H1 (cell line): ENCODE data around the gene CDC42SE2. TPM values are rescaled to one million over a fixed set of nuclear protein-coding genes. Genes with fewer than 3 reads are reported as not detected.

ENCODE experiments used
- CTCF ChIA-PET: fragments of 300-600 bp; sonication (Branson Sonifier 250); formaldehyde crosslinking; loops from one replicate; lab custom pipeline; 2021; ENCODE audit not compliant: partially characterized antibody; lab: Charles Lee
- POLR2A ChIA-PET: fragments of 300-600 bp; sonication (Branson Sonifier 250); formaldehyde crosslinking; loops from one replicate; lab custom pipeline; 2021; ENCODE audit warnings: inconsistent platforms; ENCODE audit not compliant: partially characterized antibody; lab: Charles Lee
- DNase-seq, 2 experiments: peaks; one replicate each; pipeline versions ENCODE4 v3.0.0 to v3.0.0-alpha.2; 2010 to 2022; ENCODE audit warnings: low spot score in 2 of 2, low read depth in 1 of 2, mixed read lengths in 1 of 2
- FAIRE-seq: peaks from 2 replicates; lab custom pipeline; 2011; peaks lifted over from hg19 to GRCh38; lab: Jason Lieb, UNC
- H2AFZ ChIP-seq: 2 replicates; pipeline ENCODE4 v1.8.1; 2012; ENCODE audit warnings: low read length, inconsistent platforms
- H2AK5ac ChIP-seq: 2 replicates; pipeline ENCODE4 v1.6.1; 2013; ENCODE audit warnings: low read depth, low read length
- H2BK120ac ChIP-seq: replicated peaks from 2 replicates; pipeline ENCODE3; 2013; ENCODE audit warnings: low read depth, low read length, inconsistent platforms
- H2BK12ac ChIP-seq: 2 replicates; pipeline ENCODE4 v1.6.1; 2013; ENCODE audit warnings: low read depth, low read length
- H2BK15ac ChIP-seq: 2 replicates; pipeline ENCODE4 v1.6.1; 2013; ENCODE audit warnings: low read length
- H2BK20ac ChIP-seq: 2 replicates; pipeline ENCODE4 v1.6.1; 2013; ENCODE audit warnings: low read length
- H2BK5ac ChIP-seq: 2 replicates; pipeline ENCODE4 v1.6.1; 2013; ENCODE audit warnings: low read depth, low read length
- H3K14ac ChIP-seq: 2 replicates; pipeline ENCODE4 v1.6.1; 2013; ENCODE audit warnings: inconsistent platforms; ENCODE audit not compliant: insufficient read length
- H3K18ac ChIP-seq: 2 replicates; pipeline ENCODE4 v1.6.1; 2013; ENCODE audit warnings: low read length; ENCODE audit errors: extremely low read depth
- H3K23ac ChIP-seq: 2 replicates; pipeline ENCODE4 v1.6.1; 2013; ENCODE audit warnings: inconsistent platforms; ENCODE audit not compliant: insufficient read length
- H3K23me2 ChIP-seq: 2 replicates; pipeline ENCODE4 v1.6.1; 2013; ENCODE audit warnings: low read depth, low read length
- H3K27ac ChIP-seq: 2 replicates; pipeline ENCODE4 v1.6.1; 2011; ENCODE audit warnings: low read depth, low read length, inconsistent platforms
- H3K27me3 ChIP-seq, 4 experiments: replicated peaks in 1 of 4; 1 replicate in 1 of 4; 2 replicates in 3 of 4; pipeline versions ENCODE4 v1.6.1 to v1.8.1; 2011 to 2013; ENCODE audit warnings: low read length in 3 of 4, mild to moderate bottlenecking in 3 of 4, inconsistent platforms in 2 of 4, mixed read lengths in 2 of 4, moderate library complexity in 1 of 4; ENCODE audit not compliant: control insufficient read depth in 3 of 4, insufficient read depth in 3 of 4; ENCODE audit errors: extremely low read depth in 1 of 4
- H3K36me3 ChIP-seq, 4 experiments: 2 replicates each; pipeline versions ENCODE4 v1.6.1 to v1.8.1; 2011 to 2013; ENCODE audit warnings: mild to moderate bottlenecking in 4 of 4, low read length in 3 of 4, moderate library complexity in 2 of 4, control low read depth in 1 of 4, inconsistent platforms in 1 of 4; ENCODE audit not compliant: insufficient read depth in 4 of 4, control insufficient read depth in 2 of 4
- H3K4ac ChIP-seq: replicated peaks from 2 replicates; pipeline ENCODE3; 2013; ENCODE audit warnings: low read length, low read depth, mixed read lengths, inconsistent platforms; ENCODE audit not compliant: insufficient read length
- H3K4me1 ChIP-seq, 4 experiments: replicated peaks in 1 of 4; 1 replicate in 1 of 4; 2 replicates in 3 of 4; pipeline versions ENCODE4 v1.6.1 to v1.8.1; 2011 to 2013; ENCODE audit warnings: low read length in 3 of 4, inconsistent platforms in 2 of 4, mixed read lengths in 1 of 4; ENCODE audit not compliant: insufficient read depth in 4 of 4, control insufficient read depth in 3 of 4
- H3K4me2 ChIP-seq, 2 experiments: 2 replicates each; pipeline versions ENCODE4 v1.6.1 to v1.8.1; 2011 to 2013; ENCODE audit warnings: low read depth in 2 of 2, low read length in 2 of 2, control low read depth in 1 of 2, inconsistent platforms in 1 of 2, mild to moderate bottlenecking in 1 of 2; ENCODE audit not compliant: insufficient read depth in 1 of 2
- H3K4me3 ChIP-seq, 4 experiments: fragments of 200-600, 300-600 bp in 1 of 4; sonication (generic), shearing (Covaris generic), sonication (Bioruptor Twin) in 1 of 4; 2 replicates each; pipeline versions ENCODE4 v1.5.1 to v1.8.1; 2011 to 2016; ENCODE audit warnings: low read length in 4 of 4, low read depth in 3 of 4, control low read depth in 2 of 4, inconsistent platforms in 2 of 4, mild to moderate bottlenecking in 2 of 4, mixed read lengths in 1 of 4, moderate library complexity in 1 of 4; ENCODE audit not compliant: insufficient read depth in 2 of 4; ENCODE audit errors: extremely low read depth in 1 of 4
- H3K56ac ChIP-seq: replicated peaks from 2 replicates; pipeline ENCODE3; 2013; ENCODE audit warnings: low read depth, mild to moderate bottlenecking, mixed read lengths, low read length, inconsistent platforms; ENCODE audit not compliant: insufficient read length
- H3K79me1 ChIP-seq: 2 replicates; pipeline ENCODE4 v1.6.1; 2013; ENCODE audit warnings: low read depth, low read length, control low read depth
- H3K79me2 ChIP-seq, 2 experiments: 2 replicates each; pipeline versions ENCODE4 v1.6.1 to v1.8.1; 2012 to 2013; ENCODE audit warnings: low read length in 2 of 2, mild to moderate bottlenecking in 2 of 2, inconsistent platforms in 1 of 2; ENCODE audit not compliant: insufficient read depth in 2 of 2, control insufficient read depth in 1 of 2
- H3K9ac ChIP-seq, 4 experiments: replicated peaks in 1 of 4; 1 replicate in 1 of 4; 2 replicates in 3 of 4; pipeline versions ENCODE4 v1.6.1 to v1.8.1; 2011 to 2013; ENCODE audit warnings: low read depth in 3 of 4, low read length in 3 of 4, control low read depth in 2 of 4, mild to moderate bottlenecking in 2 of 4, moderate library complexity in 2 of 4, inconsistent platforms in 1 of 4; ENCODE audit errors: extremely low read depth in 1 of 4
- H3K9me3 ChIP-seq, 2 experiments: 2 replicates each; pipeline versions ENCODE4 v1.6.1 to v1.8.1; 2012 to 2013; ENCODE audit warnings: mild to moderate bottlenecking in 2 of 2, moderate library complexity in 2 of 2, control low read depth in 1 of 2, inconsistent platforms in 1 of 2, low read depth in 1 of 2, low read length in 1 of 2, mixed read lengths in 1 of 2; ENCODE audit not compliant: insufficient read depth in 2 of 2
- H4K20me1 ChIP-seq, 2 experiments: replicated peaks in 1 of 2; 2 replicates each; pipeline versions ENCODE3 to v1.8.1; 2011 to 2013; ENCODE audit warnings: inconsistent platforms in 2 of 2, low read length in 2 of 2, mild to moderate bottlenecking in 1 of 2; ENCODE audit not compliant: insufficient read depth in 2 of 2, control insufficient read depth in 1 of 2
- H4K5ac ChIP-seq: 2 replicates; pipeline ENCODE4 v1.6.1; 2013; ENCODE audit warnings: low read length, low read depth, mixed read lengths, inconsistent platforms; ENCODE audit not compliant: insufficient read length
- H4K8ac ChIP-seq: 2 replicates; pipeline ENCODE4 v1.8.0; 2013; ENCODE audit warnings: mild to moderate bottlenecking, moderate library complexity, low read length, inconsistent platforms; ENCODE audit not compliant: insufficient read depth; ENCODE audit errors: extremely low read depth
- H4K91ac ChIP-seq: replicated peaks from 2 replicates; pipeline ENCODE3; 2013; ENCODE audit warnings: low read length, mixed read lengths, inconsistent platforms; ENCODE audit not compliant: insufficient read length
- JUND ChIP-seq: IDR thresholded peaks from 2 replicates; pipeline ENCODE4 v1.6.1; 2011; ENCODE audit warnings: mild to moderate bottlenecking, improper control_type of control experiment, low read length
- RNF2 ChIP-seq: fragments of 200-900, 300-1000 bp; sonication (generic); IDR thresholded peaks from 2 replicates; pipeline ENCODE4 v1.7.1; 2016; ENCODE audit warnings: borderline replicate concordance, low read depth, mild to moderate bottlenecking, antibody characterized with exemption, low read length; ENCODE audit not compliant: poor library complexity, severe bottlenecking; ENCODE audit errors: missing control alignments
- WGBS, 2 experiments: shearing (Covaris generic) in 1 of 2; methylation state at CpG; one replicate each; pipeline versions ENCODE4 v1.1.6 to v1.1.7; 2013 to 2015; ENCODE audit warnings: low lambda C conversion rate in 2 of 2, mixed read lengths in 2 of 2, inconsistent platforms in 1 of 2, low coverage in 1 of 2, missing lambda C conversion rate in 1 of 2; ENCODE audit not compliant: insufficient replicate concordance in 2 of 2, insufficient coverage in 1 of 2, insufficient read length in 1 of 2; ENCODE audit errors: extremely low coverage in 1 of 2, missing lambda C conversion rate in 1 of 2; 5-methylcytosine and 5-hydroxymethylcytosine counted together
- polyA plus RNA-seq, 7 experiments: library from polyadenylated mRNA; depleted of rRNA in 3 of 7; stranded (reverse) in 5 of 7; unstranded in 2 of 7; fragments of >200 nt in 5 of 7; fragments of 200-250 nt in 2 of 7; gene quantifications; 1 replicate in 5 of 7; 2 replicates in 1 of 7; 4 replicates in 1 of 7; pipeline versions ENCODE4 v1.2.1 to v1.2.3, GENCODE V29; 2011 to 2013; ENCODE audit warnings: missing spikeins in 2 of 7, mixed read lengths in 2 of 7
- total RNA-seq: library from RNA; stranded (reverse); fragmentation: NEBNext Ultra II Directional; extraction: Animal tissue kit (Norgen Biotek cat#: 25700); gene quantifications from 2 replicates; pipeline ENCODE4 v1.2.1, GENCODE V29; 2021

The CDC42SE2 gene
- total and polyA plus RNA-seq, 2 of the 8 experiments (the other 6 are each of a cell fraction or from before 2014, with no cell fraction given) = 16.7 to 30.8 TPM

GRCh38 chr5:131406975-131407638, 143.3 kb downstream of the CDC42SE2 start:
- Histone ChIP-seq H4K8ac (no peak overlapping the region), H3K36me3 (peaks cover 0 to 9% (median 5%) of the 10 kb centered on the region in 4 experiments; a peak in 5 of 8 replicates), H2BK5ac (no peak overlapping the region), H3K27ac (no peak overlapping the region), H3K4ac (no peak overlapping the region), H2BK12ac (no peak overlapping the region), H4K91ac (no peak overlapping the region), H3K4me3 (no peak overlapping the region), H3K23ac (no peak overlapping the region), H3K14ac (no peak overlapping the region), H4K5ac (no peak overlapping the region), H4K20me1 (no peaks in the 10 kb centered on the region), H3K9ac (no peak overlapping the region), H3K27me3 (no peaks in the 10 kb centered on the region), H3K23me2 (no peaks in the 10 kb centered on the region), H3K18ac (no peak overlapping the region), H3K56ac (no peak overlapping the region), H3K4me1 (no peaks in the 10 kb centered on the region), H2AK5ac (no peak overlapping the region), H3K79me2 (no peaks in the 10 kb centered on the region), H3K79me1 (no peaks in the 10 kb centered on the region), H2AFZ (no peak overlapping the region), H2BK120ac (no peak overlapping the region), H2BK20ac (no peak overlapping the region), H3K9me3 (no peaks in the 10 kb centered on the region; a peak in 1 of 4 replicates), H3K4me2 (no peak overlapping the region), H2BK15ac (no peak overlapping the region)
- TF ChIP-seq JUND (no peak), RNF2 (no peak)
- FAIRE-seq = no peak
- POLR2A ChIA-PET = interaction anchor here (1.1 kb wide), 1 partner anchor 9 kb away, joined by 3 read pairs; no protein-coding TSS in a partner anchor
- WGBS, 2 experiments = 92% methylated on average over 6 of the region's 6 CpGs; no CpG with 5 or more reads in 1 of the 2 experiments
- CTCF ChIA-PET = interaction anchor here (1.4 to 2.4 kb wide), 2 partner anchors 9 to 16 kb away, joined by 3 to 6 read pairs; no protein-coding TSS in a partner anchor
- DNase-seq = no peak
